HG03575 (cell line): Measurements from ENCODE around the gene SLC29A3.
"Not testable (repeated sequence)": the region's sequence is repeated elsewhere in the genome, so short reads cannot be mapped to it uniquely, and the experiment has no call there.

Experiments used
- ATAC-seq: cut with Tn5 transposase; IDR thresholded peaks from one replicate; pipeline ENCODE4 v1.9.1; 2021; ENCODE audit not compliant: unreplicated experiment, insufficient number of reproducible peaks, low FRiP score; ENCODE audit errors: extremely low read depth

The SLC29A3 gene

DNA sequence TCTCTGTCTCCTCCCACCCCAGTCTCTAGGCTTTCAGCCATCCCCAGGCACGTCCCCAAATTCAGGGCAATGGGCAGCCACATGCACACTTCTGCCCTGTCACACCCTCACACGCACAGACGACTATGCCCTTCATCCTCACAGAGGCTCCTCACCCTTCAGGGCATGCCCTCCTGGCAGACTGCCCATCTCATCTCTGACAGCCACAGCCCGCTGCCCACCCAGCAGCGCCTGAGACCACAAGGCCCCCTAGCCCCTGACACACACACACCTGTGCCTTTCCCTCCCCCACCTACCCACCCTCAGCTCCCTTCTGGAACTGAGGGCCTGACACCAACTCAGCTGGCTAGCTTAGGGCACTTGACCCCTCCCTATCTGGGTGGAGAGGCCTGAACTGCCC is 23.0 kb upstream of the SLC29A3 start:
- no peak for ATAC-seq

DNA sequence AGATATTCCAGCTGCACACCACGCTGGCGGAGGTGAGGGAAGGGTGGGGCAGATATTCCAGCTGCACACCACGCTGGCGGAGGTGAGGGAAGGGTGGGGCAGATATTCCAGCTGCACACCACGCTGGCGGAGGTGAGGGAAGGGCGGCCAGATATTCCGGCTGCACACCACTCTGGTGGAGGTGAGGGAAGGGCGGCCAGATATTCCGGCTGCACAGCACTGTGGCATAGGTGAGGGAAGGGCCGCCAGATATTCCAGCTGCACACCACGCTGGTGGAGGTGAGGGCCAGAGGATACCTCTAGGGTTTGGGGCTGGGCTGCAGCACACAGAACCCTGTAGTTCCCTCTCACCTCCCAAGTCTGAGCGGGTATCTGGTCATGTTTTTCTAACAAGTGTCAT is 22.2 kb upstream of the SLC29A3 start:
- ATAC-seq: not testable (repeated sequence)

DNA sequence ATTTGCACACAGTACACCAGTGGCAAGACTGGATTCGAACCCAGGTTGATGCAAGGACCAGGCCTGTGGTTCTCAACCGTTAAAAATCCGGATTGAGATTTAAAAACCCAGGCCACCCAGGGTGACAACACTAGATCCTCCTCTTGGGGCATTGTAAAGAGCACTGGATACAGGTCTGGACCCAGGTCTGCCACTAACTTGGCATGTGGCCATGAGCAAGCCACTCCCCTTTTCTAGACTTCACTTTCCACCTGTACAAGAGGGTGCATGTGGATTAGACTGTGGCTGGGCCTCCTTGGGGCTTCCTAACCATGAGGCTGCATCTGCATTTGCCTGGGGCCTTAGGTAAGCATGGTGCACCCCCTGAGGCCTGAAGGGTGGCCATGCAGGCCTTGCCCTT is 21.7 kb upstream of the SLC29A3 start:
- no peak for ATAC-seq

DNA sequence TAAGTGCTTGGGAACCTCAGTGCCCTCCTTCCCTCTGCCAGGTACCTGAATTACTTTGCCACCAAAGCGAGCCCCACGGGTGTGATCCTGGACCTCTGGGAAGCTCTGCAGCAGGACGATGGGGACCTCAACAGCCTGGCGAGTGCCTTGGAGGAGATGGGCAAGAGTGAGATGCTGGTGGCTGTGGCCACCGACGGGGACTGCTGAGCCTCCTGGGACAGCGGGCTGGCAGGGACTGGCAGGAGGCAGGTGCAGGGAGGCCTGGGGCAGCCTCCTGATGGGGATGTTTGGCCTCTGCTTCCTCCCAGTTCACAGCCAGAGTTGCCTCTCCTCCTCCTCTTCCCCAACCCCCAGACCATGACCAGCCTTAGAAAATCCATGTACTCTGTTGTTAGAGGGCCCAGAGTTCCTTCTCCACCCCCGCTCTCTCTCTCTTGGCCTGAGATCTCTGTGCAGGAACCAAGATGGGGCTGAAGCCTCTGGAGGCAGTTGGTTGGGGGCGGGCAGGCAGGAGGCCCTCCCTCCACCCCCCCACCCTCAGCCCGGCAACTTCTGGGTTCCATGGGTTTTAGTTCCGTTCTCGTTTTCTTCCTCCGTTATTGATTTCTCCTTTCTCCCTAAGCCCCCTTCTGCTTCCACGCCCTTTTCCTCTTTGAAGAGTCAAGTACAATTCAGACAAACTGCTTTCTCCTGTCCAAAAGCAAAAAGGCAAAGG is 19.8 kb upstream of the SLC29A3 start:
- ATAC-seq: no peak

DNA sequence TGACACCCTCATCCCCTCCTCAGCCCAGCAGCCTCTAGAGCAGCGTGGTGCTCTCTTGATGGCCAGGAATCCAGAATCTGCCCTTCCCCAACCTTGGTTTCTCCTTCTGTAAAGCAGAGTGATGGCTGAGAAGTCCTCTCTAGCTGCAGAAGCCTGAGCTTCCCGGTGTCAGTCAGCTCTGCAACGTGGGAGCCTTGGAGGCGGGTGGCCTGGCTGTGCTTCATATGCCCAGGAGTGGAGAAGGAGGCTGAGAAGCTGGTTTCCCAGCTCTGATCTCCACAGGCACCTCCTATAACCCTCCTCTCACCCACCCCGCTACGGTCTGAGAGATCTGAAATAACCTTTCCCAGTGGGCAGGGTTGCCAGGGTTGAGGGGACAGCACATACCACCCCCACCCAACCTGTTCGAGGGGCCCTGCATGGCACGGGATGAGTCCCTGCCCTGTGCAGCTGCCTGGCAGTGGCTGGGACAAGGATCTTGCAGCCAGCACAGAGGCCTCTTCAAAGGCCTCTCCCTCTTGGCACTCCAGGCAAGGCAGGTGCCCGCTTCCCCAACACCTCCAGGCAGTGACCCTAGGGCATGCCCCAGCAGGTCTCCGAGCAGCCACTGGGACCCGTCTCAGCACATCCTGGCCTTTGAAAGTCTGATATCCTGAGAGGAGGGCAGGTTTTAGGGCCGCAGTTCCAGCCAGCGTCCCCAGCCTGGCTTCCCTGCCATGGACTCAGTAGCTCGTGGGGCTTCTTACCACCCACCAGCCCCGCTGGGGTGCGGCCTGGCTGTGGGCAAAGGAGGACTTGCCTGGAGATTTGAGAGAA is 18.3 kb upstream of the SLC29A3 start:
- ATAC-seq: no peak

DNA sequence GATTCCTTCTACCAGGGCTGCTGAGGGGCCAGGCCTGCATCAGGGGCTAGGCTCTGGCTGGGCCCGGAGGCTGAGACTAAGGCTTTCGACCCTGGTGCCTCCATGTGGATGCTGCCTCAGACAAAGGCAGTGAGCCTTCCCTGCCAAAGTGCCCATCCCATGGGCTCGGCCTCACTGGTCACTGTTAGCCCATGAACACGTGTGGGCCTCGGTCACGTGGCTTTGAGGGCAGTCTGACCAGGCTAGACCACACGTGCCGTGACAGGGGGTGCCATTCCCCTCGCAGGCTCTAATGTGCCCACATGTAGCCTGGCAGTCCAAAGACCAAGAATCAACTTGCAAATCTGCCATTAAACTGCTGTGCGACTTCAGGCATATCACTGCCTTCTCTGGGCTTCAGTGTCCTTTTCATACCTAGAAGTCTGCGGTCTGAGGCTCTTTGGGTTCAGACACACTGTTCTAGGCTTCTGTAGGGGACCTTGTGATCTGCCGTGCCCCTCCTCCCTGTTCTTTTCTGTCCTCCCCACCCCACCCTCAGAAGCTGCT is 17.6 kb upstream of the SLC29A3 start:
- no peak for ATAC-seq

DNA sequence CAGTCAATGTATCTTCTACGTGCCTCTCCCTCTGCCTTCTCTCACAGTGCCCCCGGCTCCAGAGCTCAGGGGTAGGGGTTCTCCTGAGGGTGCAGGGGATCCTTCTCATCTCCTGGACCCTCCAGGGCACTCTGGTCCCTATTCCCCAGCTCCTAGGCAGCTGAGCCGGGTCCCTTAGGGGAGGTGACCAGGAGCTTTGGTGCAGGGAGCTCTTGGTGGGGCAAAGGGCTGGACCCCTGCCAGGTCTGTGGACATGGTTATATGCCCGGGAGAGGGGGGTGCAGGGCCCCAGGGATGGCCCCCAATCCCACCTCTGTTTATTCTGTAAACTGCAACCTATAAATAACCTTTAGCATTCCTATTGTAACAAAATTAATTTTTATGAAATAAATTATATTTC is 16.6 kb upstream of the SLC29A3 start:
- no peak for ATAC-seq

DNA sequence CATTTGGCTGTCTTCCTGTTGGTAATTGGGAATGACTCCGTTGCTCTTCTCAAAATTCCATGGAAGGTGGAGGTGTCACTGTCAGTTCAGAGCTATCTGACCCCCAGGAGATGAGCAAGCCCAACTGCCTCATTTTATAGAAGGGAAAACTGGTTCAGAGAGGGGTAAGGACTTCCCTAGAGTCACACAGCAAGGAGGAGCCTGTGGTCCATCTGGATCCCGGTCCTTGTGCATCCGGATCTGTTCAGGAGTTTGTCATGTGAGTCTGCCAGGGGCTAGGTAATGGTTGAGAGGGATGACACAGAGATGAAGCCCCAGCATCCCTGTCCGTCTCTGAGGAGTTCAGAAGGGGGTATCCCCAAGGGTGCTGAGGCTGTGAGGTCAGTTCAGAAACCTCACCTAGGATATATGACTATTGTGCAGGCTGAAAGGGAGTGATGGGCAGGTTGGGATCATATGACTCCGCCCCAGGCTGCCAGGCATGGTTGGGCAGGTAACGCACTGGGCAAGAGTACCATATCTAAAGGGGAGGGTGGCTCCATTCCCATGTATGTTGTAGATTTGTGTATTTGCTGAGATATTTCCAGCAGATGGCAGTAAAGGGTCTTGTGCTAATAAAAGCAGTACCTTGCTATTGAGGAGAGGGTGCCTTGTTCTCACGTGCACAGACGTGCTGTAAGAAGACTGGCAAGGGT is 16.0 kb upstream of the SLC29A3 start:
- ATAC-seq: no peak

DNA sequence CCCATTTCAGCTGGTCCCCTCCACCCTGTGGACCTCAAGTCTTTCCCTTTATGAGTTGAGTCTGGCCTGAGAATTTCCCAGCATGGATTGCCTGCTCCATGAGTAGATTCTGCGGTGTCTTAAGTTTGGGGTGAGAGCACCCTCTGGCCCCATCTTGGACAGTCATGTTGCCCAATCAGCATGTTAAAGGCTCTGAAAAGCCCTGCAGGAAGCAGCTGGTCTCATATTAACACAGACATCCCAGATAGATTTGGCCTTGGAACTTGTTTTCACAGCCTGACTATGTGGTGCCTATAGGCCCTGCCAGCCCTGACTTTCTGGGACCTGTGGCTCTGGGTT is 15.5 kb upstream of the SLC29A3 start:
- ATAC-seq: no peak

DNA sequence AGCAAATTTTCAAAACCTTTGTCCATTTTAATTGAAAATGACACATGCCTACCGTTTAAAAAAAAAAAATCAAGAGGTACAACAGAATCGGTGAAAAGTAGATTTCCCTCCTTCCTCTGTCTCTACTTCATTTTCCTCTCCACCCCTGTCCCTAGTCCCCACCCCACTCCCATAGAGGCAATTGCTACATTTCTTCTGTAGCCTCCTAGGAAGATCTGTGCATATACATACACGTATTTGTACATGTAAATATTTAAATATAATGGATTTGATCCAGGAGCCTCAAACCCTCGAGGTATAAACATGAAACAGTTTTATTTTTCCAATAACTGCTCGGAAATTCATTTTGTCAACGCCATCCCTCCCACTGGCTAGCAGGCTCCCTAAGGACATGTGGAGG is 14.1 kb upstream of the SLC29A3 start:
- ATAC-seq: no peak

DNA sequence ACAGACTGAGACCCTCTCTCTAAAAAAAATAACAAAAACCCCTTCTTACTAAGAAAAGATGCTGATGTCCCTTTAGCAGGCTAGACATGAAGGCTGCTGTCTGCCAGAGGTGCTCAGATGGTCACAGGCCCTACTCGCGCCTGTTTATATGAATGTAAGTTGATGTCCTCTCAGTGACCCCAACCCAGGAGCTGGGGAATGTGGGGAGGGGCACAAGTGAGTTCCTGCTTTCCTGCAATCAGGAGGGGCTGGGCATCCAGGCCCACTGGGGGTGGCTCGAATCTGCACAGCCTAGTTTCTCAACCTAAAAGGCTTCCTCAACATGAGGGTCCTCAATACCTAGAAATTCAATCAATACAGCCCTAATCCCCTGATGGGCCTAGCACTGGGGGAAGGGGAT is 12.1 kb upstream of the SLC29A3 start:
- ATAC-seq: no peak

DNA sequence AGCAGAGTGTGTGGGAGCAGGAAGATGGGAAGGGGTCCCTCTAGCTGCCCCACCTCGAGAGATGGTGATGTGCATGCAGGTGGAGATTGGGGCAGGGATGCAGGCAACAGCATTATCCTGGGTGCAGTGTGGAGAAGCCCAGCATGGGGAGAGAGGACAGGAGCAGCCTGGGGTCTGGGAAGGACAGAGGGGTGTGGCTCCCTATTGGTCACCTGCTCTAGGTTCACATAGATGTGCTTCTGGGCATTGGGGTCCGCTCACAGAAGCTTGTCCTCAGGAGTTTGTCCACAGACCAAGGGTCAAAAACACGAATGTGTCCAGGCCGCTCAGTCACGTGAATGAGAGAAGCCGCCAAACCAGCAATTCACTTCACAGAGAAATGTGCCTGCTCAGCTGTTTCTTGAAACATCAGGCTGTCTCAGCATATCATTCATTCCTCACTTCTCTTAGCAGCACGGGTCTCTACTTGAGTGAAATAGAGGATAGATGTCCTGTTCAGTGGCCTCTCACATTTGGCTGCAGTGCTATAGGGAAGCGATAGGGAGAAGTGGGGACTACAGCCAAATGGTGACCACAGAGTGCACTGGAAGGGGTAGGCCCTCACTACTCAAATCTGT is 11.5 kb upstream of the SLC29A3 start:
- no peak for ATAC-seq

DNA sequence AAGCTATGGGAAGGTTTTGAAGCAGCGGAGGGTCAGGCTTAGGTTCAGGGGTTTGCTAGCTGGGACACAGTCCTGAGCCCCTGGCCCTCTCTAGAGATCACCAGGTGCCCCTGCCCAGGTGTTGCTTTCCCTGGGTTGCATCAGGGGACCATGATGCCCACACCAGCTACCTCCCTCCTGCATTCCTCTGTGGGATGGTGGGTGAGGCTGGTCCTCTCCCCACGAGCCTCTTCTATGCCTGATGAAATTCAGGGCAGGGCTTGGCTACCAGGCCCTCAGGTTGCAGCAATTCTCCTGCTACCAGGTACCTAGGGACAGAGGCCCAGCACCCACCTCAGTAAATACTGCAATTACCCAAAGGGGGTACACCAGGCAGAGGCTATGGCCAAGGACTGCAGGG is 10.8 kb upstream of the SLC29A3 start:
- no peak for ATAC-seq

DNA sequence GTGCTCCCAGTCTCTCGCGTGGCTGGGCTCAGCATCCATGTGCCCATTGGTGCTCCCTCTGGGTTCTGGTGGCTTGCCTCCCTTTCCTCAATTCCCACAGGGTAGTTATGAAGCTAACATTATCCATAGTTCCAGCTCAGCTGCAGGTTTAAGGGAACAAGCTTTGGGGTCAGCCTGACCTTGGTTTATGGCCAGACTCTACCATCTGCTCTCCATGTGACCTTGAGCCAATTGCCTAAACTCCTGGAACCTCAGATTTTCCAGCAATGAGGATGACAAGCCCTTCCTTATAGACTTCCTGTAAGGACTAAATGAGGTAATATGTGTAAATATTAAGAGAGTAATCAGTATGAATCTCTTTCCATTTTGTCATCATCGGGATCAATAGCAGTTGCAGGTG is 10.1 kb upstream of the SLC29A3 start:
- no peak for ATAC-seq

DNA sequence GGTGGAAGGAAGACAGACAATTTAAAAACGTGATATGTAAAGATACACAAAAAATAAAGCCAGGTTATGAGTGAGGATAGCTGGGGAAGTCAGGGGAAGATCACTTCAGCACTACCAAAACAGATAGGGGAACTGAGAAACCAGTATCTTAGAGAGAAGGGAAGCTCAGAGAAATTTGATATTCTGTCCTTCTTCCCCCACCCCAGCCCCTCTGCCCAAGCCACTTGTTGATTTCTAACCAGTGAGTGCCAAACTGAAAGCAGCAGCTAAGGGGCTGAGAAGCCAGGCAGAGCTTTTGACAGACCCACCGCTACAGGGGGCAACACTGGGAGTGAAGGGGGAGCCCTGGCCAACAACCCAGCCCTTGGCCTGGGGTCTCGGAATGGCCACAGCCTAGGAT is 9.1 kb upstream of the SLC29A3 start:
- no peak for ATAC-seq

DNA sequence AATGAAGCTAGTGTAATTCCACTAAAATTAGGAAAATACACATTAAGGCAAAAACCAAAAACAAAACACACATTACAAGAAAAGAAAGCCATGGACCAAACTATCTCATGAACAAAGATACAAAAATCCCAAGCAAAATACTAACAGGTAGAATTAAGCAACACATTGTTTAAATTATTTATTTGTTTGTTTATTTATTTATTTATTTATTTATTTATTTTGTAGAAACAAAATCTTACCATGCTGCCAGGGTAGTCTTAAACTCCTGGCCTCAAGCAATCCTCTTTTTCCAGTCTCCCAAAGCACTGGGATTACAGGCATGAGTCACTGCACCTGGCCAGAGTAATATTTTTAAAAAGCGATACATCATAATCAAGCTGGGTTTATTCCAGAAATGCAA is 6.8 kb upstream of the SLC29A3 start:
- no peak for ATAC-seq

DNA sequence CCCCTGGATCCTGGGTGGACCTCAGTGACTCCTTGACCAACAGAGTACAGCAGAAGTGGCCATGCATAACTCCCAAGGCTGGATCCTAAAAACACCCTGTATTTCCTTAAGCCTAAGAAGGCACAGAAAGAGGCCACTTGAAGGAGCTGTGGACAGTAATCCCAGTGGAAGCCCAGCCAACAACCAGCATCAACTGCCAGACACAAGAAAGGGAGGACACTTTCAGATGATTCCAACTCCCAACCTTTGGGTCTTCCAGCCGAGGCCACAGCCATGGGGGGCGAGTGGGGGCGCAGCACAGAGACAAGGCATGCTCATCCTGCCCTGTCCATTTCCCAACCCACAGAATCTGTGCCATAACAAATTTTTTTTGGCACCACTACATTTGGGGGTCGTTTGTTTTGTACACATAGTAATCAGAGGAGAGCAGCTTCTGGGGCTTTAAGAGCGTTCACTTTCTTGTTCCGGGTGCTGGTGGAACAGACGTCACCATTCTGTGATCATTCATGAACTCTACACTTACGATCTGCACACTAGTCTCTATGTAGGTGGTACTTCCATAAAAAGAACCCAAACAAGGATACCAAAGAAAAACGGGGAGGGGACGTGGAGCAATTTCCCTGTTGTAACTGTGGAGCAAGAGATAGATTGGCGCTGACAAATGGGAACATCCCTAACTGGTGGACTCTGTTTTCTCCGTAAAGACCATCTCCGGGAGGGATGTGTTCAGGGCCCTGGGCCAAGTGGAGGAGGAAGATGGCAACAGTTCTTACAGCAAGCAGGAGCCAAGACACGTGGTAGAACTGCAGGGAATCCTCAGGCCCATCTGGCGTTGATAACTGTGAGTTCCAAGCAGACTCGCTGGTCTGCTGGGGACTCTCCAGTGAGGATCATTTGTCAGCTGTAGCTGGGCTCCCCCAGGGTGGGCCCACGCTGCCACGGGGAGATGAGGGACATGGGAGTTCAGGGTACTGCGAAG is 6.0 kb upstream of the SLC29A3 start:
- no peak for ATAC-seq

DNA sequence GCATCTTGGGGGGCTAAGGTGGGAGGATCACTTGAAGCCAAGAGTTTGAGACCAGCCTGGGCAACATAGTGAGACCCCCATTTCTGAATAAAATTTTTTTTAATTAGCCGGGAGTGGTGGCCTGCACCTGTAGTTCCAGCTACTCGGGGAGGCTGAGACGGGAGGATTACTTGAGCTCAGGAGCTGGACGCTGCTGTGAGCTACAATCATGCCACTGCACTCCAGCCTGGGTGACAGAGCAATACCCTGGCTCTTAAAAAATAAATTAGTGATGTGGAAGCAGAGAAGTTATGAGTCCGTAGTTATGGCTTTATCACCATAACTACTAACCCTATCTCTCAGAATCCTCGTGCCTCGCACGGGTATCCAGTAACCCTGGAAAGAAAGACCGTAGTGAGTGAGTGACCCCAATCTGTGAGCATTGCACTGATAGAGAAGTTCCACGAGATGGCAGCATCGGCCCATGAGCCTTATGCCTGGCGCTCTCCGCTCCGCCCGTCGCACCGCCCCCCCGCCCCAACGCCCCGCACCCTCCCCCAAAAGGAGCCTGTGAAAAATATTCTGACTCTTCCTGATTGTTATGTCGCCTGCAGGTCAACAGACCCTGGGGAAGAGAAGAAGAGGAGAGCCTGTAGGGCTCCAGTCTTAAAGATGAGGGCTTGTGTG is 4.9 kb upstream of the SLC29A3 start:
- ATAC-seq: no peak
